Suppressor macrophage treated with lipopolysaccharide for 1 hour (primary cell): ENCODE data around the gene ITGA8.
"Not testable (repeated sequence)": the region's sequence is repeated elsewhere in the genome, so short reads cannot be mapped to it uniquely, and the experiment has no call there.

Experiments used
- DNase-seq, 3 donors: peaks; one replicate each; pipeline ENCODE4 v3.0.0-alpha.2; 2020 to 2022

The ITGA8 gene

GRCh38 chr10:15545266-15545665 lies 174.5 kb downstream of the ITGA8 start:
- no peak for DNase-seq

GRCh38 chr10:15543994-15544393 lies 175.7 kb downstream of the ITGA8 start:
- DNase-seq: no peak

- DNase-seq: no peak
Observed at GRCh38 chr10:15542817-15543216, 176.9 kb downstream of the ITGA8 start.

- no peak for DNase-seq
Observed at GRCh38 chr10:15541376-15541775, 178.3 kb downstream of the ITGA8 start.

GRCh38 chr10:15540727-15541126 lies 179.0 kb downstream of the ITGA8 start:
- DNase-seq: no peak

GRCh38 chr10:15539262-15539661 lies 180.5 kb downstream of the ITGA8 start:
- DNase-seq: no peak

- DNase-seq: not testable (repeated sequence)
Observed at GRCh38 chr10:15534928-15535538, 184.7 kb downstream of the ITGA8 start.

GRCh38 chr10:15531927-15532722 lies 187.6 kb downstream of the ITGA8 start:
- no peak for DNase-seq

- no peak for DNase-seq
Observed at GRCh38 chr10:15528859-15529239, 190.9 kb downstream of the ITGA8 start.

GRCh38 chr10:15526754-15527153 lies 193.0 kb downstream of the ITGA8 start:
- no peak for DNase-seq

- no peak for DNase-seq
Observed at GRCh38 chr10:15521328-15521903, 198.3 kb downstream of the ITGA8 start.

- no peak for DNase-seq
Observed at GRCh38 chr10:15518250-15518649, 201.5 kb downstream of the ITGA8 start.

- DNase-seq: no peak
Observed at GRCh38 chr10:15516256-15517085, 203.3 kb downstream of the ITGA8 start.

GRCh38 chr10:15515202-15515601 lies 204.5 kb downstream of the ITGA8 start:
- DNase-seq: no peak

GRCh38 chr10:15510963-15511362 lies 208.8 kb downstream of the ITGA8 start:
- DNase-seq: no peak

- DNase-seq: no peak
Observed at GRCh38 chr10:15505329-15505728, 214.4 kb downstream of the ITGA8 start.

GRCh38 chr10:15504101-15504840 lies 215.5 kb downstream of the ITGA8 start:
- DNase-seq: peak in 1 of 3 donors; percentile 18

GRCh38 chr10:15494850-15495506 lies 224.7 kb downstream of the ITGA8 start:
- no peak for DNase-seq

GRCh38 chr10:15491856-15492642 lies 227.7 kb downstream of the ITGA8 start:
- DNase-seq: no peak

- DNase-seq: no peak
Observed at GRCh38 chr10:15489431-15489830, 230.3 kb downstream of the ITGA8 start.

- no peak for DNase-seq
Observed at GRCh38 chr10:15487376-15487775, 232.3 kb downstream of the ITGA8 start.
